A549 treated with Hydrocortisone at 1 μM for 4 hours (cell line): Measurements from ENCODE around the gene SOCS6. TPM values are rescaled to one million over a fixed set of nuclear protein-coding genes. Genes with fewer than 3 reads are reported as not detected.

Experiments
- total RNA-seq: library from RNA; stranded (reverse); fragments of 200-300 nt; extraction: Qiagen RNA extraction; gene quantifications from 5 replicates; pipeline ENCODE4 v1.2.3, GENCODE V29; 2022

Gene SOCS6
- total RNA-seq = 26.2 to 35.4 TPM (median 31.8 TPM) in 5 replicates

GRCh38 chr18:70288851-70289328 is at the start of gene SOCS6:
TSS of gene SOCS6 (plus strand) at chr18:70289045. CDS start at chr18:70324669, 35,624 bp downstream.

Other genes starting within 250 kb of the SOCS6 start
- 4.3 to 6.1 TPM (median 4.9 TPM) in 5 replicates for gene RTTN, start 83.4 kb upstream of the SOCS6 start, total RNA-seq